Measurements from ENCODE around the gene LEO1.

GRCh38 chr15:52016316-52016715, 44.7 kb upstream of the LEO1 start:
- no peak for TF ChIP-seq CTCF (conservative IDR thresholded peaks at IDR 0.05; ENCODE audit: low read depth, low read length)
- TF ChIP-seq EZH2 (IDR thresholded peaks at IDR 0.05; ENCODE audit: low read length, unreplicated experiment): no peak
